ENCODE data around the gene DHX36.

DHX36 gene, protein sequence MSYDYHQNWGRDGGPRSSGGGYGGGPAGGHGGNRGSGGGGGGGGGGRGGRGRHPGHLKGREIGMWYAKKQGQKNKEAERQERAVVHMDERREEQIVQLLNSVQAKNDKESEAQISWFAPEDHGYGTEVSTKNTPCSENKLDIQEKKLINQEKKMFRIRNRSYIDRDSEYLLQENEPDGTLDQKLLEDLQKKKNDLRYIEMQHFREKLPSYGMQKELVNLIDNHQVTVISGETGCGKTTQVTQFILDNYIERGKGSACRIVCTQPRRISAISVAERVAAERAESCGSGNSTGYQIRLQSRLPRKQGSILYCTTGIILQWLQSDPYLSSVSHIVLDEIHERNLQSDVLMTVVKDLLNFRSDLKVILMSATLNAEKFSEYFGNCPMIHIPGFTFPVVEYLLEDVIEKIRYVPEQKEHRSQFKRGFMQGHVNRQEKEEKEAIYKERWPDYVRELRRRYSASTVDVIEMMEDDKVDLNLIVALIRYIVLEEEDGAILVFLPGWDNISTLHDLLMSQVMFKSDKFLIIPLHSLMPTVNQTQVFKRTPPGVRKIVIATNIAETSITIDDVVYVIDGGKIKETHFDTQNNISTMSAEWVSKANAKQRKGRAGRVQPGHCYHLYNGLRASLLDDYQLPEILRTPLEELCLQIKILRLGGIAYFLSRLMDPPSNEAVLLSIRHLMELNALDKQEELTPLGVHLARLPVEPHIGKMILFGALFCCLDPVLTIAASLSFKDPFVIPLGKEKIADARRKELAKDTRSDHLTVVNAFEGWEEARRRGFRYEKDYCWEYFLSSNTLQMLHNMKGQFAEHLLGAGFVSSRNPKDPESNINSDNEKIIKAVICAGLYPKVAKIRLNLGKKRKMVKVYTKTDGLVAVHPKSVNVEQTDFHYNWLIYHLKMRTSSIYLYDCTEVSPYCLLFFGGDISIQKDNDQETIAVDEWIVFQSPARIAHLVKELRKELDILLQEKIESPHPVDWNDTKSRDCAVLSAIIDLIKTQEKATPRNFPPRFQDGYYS
- 110 to 131 reads per million in 2 donors for total RNA-seq

DNA sequence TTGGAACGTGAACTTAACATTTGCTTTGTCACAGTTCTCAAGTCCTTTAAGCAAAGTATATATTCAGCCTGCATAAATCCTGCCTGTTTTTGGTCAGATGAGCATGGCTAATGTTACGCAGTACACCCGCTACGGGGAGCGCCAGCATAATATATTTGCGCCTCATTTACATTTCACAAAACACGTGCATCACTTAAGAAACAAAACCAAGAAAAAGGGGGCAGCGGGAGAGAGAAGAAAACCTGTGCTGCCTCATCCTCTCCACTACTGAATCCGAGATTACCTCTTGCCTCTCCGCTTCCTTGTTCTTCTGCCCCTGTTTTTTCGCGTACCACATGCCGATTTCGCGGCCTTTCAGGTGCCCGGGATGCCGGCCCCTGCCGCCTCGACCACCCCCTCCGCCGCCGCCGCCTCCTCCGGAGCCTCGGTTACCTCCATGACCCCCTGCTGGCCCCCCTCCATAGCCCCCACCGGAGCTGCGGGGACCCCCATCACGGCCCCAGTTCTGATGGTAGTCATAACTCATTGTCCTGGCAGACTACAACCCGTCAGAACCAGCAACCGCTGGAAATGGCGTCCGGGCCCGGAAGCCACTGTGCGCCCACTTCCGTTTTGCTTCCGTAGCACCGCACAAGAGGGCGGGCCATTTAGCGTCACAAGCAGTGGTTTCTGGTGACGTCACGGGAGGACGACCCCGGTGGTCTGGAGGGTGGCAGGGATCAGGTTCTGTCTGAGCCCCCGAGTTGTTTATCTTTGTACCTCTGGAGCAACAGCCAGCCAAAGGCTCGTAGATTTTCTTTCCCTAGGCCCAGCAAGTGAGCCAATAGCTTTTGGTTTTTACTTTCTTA, at the start of gene DHX36:
Gene DHX36 (minus strand): TSS at position 597 of the 848 bp plus-strand sequence. CDS start 71 bp downstream, at position 526.
- peak; percentile 73 for DNase-seq

DNA sequence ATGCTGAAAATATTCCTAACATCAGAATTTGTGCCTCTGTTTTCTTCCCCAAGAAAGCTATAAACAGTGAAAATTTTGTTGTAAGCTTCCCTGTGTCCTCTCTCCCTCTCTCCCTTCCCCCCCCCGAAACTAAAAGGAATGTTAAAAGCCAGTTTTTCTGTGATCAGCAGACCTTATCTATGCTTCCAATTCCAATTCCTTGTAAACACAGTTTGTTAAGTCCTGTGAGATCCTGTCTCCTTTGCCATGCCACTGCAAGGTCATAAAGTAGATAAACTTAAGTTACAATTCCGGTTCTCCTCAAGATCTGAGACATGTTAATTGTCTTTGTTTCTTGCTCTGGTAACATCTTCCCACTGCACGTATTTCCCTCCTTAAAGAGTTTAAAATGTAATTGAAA, 42.9 kb upstream of the DHX36 start:
- DNase-seq: no peak

GRCh38 chr3:154364849-154365248, 40.6 kb upstream of the DHX36 start:
- no peak for DNase-seq

DNA sequence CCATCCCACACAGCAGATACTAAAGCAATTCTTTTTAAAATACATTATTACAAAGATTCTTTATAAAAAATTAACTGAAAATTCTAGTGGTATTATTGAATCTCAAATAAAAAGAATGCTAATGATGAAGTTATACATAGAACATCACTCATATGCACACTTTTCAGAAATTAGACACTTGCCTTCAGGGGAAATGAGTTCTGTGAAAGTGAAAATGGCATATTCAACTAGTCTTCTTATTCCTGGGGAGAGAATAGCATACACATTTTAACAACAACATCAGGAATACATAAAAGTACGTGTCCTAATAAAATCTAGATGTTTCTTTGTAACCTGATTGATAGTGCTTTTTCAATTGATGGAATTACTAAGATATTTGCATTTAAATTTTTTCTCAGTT, 36.8 kb upstream of the DHX36 start:
- DNase-seq: no peak

- DNase-seq: no peak
These were observed 31.7 kb upstream of the DHX36 start for GRCh38 chr3:154356009-154356408.

- no peak for DNase-seq
These were observed 24.9 kb upstream of the DHX36 start for GRCh38 chr3:154349223-154349622.

GRCh38 chr3:154345422-154346122, 21.3 kb upstream of the DHX36 start:
- DNase-seq: no peak

- DNase-seq: no peak
These were observed 14.3 kb upstream of the DHX36 start for GRCh38 chr3:154338570-154338969.

- no peak for DNase-seq
These were observed 13.7 kb upstream of the DHX36 start for GRCh38 chr3:154338008-154338407.

DNA sequence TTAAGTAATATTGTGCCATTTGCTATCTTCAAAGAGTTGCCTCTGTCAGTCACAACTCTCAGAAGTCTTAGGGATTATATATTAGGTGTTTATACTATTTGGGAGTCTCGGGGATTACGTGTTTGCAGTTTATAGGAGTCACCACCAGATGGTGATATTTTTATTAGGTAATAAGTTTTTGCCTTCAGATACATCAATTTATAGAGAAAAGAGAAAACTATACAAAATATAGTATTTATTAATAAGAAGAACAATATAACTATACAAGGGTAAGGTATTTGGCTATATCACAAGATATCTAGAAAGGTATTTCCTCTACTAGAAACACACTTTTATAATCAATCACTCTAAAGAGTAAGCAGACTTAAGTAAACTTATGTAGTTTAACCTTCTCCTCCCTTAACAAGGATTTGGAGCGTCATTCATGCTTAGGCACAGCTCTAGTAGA, 10.7 kb upstream of the DHX36 start:
- no peak for DNase-seq

DNA sequence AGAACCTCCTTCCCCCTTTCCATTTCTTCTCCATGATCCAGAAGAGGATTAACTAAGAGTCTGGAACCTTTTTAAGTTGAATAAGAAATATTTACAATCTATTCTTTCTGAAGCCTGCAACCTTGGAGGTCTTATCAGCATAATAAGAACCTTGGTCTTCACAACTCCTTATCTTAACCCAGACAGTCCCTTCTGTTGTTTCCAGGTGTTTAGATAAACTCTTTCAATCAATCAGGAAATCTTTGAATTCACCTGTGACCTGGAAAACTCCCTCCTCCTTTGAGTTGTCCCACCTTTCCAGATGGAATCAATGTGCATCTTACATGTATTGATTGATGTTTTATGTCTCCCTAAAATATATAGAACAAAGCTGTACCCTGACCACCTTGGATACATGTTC, 3.6 kb upstream of the DHX36 start:
- DNase-seq: no peak

DNA sequence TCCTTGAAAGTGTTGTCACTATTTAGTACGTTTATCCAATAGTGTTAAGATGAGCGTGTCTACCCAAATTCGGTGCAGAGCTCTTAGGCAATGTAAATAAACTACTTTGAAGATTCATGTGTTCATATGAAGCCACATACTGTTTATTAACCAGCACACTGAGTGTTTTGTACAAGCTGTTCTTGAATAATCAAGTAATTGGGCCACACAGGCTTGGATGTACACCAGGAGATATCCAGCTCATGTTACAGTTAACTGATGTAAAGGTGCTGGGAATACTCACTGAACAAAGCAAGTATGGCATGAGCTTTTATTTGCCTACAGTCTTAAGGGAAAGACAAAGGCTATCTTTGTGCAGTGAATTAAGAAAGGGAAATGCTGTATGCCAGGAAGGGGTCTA, 632 bp upstream of the DHX36 start:
- no peak for DNase-seq

DNA sequence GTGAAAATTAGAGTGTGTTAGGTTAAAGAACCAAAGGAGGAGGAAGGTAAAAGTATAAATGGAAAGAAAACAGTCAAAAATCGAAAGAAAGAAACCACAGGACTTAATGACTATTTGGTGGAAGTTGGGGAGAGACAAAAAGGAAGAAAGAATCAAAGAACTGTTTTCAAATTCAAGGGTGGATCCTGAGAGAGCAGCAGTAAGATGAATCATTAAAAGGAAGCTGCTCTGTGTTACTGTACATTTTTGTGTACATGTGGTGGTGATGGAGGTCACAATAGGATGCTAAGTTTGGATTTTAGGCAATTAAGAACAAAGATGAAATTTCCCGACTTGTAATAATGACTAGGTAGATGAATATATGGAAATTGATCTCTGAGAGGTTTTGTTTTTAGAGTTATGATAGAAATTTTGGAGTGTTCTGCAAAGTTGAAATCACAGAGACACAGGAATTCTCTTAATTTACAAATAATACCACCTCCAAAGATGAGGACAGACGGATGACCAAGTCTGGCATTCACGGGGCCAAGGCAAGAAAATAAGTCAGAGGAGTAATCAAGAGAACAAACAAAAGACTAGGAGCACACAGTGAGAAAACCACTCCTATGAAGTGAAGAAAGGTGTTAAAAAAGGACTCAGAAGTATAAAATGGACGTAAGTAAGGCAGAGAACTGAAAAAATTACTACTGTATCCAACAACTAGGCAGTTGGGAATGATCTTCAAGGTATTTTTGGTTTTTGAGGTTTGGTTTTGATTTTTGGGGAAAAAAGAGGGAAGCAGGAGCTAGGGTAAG, 7.1 kb downstream of the DHX36 start:
- no peak for DNase-seq

- DNase-seq: no peak
These were observed 10.1 kb downstream of the DHX36 start for GRCh38 chr3:154314152-154314551.

GRCh38 chr3:154310840-154311239, 13.4 kb downstream of the DHX36 start:
- DNase-seq: no peak

- DNase-seq: no peak
These were observed 16.9 kb downstream of the DHX36 start for GRCh38 chr3:154307363-154307762.

DNA sequence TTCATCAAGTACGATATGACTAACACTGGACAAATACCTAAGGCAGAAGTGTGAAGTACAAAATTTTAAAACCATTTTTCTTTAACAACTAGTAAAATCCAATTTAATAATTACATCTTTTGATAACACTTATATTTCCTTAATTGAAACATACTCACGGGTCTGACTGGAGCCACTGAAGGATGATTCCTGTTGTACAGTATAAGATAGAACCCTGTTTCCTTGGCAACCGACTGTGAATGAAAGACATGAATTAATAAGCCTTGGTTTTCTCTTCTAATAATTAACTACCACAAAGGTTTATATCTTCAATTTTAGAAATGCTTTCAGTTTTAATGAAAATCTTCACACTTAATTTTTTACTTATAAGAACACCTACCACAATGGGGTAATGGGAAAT, 19.4 kb downstream of the DHX36 start:
- no peak for DNase-seq

- DNase-seq: no peak
These were observed 20.0 kb downstream of the DHX36 start for GRCh38 chr3:154304116-154304786.

- DNase-seq: no peak
These were observed 22.7 kb downstream of the DHX36 start for GRCh38 chr3:154301561-154301960.

DNA sequence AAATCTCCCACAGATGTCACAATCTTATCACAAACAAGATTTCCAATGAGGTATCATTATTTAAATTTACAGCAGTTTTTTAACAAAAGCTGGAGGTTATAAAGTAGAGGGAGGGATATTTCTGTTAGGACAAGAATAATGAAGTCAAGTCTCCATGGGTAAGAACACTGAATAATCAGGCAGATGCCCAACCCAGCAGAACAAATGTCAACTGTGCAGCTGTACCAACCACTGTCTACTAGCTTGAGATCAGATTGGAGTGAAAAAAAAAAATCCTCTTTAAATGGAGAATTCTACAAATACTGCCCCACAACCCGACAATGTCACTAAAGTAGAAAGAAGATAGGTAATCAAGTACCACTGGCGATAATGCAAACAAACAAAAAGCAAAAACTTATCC, 30.3 kb downstream of the DHX36 start:
- DNase-seq: no peak
